ENCODE data around the gene KLHDC7B. TPM values are rescaled to one million over a fixed set of nuclear protein-coding genes. Genes with fewer than 3 reads are reported as not detected.
A peak's percentile ranks its signal among the peaks of the same experiment; 100 is the strongest.

KLHDC7B gene
- total and polyA plus RNA-seq, 2 of the 13 experiments (the other 11 are each of a cell fraction or from before 2014, with no cell fraction given), result 0.11 TPM; not detected in 1

DNA sequence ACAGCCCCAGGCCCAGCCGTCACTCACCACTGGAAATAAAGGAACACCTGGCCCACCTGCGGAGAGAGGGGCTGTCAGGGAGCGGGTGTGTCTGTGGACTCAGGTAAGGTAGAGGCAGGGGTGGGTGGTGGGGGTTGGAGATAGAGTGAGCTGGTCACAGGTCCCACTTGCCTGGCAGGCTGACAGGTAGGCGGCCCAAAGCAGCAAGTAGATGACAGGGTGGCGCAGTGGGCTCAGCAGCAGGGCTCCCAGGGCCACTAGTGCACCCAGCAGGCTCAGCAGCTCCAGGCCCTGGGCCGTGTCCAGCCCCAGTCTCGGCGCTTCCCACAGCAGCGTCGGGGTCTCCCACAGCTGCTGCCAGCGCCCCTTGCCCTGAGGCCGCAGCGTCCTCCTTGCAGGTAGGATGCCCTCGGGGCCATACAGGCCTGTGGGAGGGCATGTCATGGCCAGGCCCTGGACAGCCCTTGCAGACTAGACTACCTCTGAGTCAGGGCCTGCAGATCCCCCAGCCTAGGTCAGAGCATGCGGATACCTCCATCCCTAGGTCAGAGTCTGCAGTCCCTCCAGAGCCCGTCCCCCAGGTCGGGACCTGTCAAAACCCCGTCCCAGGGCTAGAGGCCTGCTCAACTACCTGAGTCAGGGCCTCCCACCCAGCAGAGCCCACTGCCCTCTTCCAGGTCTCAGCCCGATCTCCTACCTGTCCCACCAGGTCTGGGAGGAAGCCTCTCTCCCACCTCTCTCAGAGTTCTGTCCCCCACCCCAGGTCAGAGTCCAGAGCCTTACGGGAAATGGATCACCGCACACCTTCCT, 38.9 kb upstream of the KLHDC7B start (continued):
- 0 out of 2 replicates have a peak, but pooled peaks have one; percentile 42 for TF ChIP-seq ZNF563 (CRISPR knock-in tag; IDR thresholded peaks at IDR 0.05)
- TF ChIP-seq RXRA (CRISPR knock-in tag; IDR thresholded peaks at IDR 0.05), result 0 out of 2 replicates have a peak, but pooled peaks have one; percentile 21
- TF ChIP-seq, protein P1, sequence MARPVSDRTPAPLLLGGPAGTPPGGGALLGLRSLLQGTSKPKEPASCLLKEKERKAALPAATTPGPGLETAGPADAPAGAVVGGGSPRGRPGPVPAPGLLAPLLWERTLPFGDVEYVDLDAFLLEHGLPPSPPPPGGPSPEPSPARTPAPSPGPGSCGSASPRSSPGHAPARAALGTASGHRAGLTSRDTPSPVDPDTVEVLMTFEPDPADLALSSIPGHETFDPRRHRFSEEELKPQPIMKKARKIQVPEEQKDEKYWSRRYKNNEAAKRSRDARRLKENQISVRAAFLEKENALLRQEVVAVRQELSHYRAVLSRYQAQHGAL (CRISPR knock-in tag; IDR thresholded peaks at IDR 0.05; ENCODE audit: not compliant biosample characterization), result no peak
- TF ChIP-seq YEATS4 (CRISPR knock-in tag; IDR thresholded peaks at IDR 0.05; ENCODE audit: borderline replicate concordance), result peak; percentile 41
- TF ChIP-seq ZNF446 (CRISPR knock-in tag; IDR thresholded peaks at IDR 0.05), result no peak
- TF ChIP-seq ZNF549 (CRISPR knock-in tag; IDR thresholded peaks at IDR 0.05), result no peak
- TF ChIP-seq ZNF713 (CRISPR knock-in tag; IDR thresholded peaks at IDR 0.05), result 0 out of 2 replicates have a peak, but pooled peaks have one; percentile 79
- TF ChIP-seq, protein P2, sequence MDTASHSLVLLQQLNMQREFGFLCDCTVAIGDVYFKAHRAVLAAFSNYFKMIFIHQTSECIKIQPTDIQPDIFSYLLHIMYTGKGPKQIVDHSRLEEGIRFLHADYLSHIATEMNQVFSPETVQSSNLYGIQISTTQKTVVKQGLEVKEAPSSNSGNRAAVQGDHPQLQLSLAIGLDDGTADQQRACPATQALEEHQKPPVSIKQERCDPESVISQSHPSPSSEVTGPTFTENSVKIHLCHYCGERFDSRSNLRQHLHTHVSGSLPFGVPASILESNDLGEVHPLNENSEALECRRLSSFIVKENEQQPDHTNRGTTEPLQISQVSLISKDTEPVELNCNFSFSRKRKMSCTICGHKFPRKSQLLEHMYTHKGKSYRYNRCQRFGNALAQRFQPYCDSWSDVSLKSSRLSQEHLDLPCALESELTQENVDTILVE (CRISPR knock-in tag; IDR thresholded peaks at IDR 0.05), result no peak
- 0 out of 2 replicates have a peak, but pooled peaks have one; percentile 26 for TF ChIP-seq KDM5A (IDR thresholded peaks at IDR 0.05; ENCODE audit: borderline replicate concordance, low read length)
- TF ChIP-seq, protein P3, sequence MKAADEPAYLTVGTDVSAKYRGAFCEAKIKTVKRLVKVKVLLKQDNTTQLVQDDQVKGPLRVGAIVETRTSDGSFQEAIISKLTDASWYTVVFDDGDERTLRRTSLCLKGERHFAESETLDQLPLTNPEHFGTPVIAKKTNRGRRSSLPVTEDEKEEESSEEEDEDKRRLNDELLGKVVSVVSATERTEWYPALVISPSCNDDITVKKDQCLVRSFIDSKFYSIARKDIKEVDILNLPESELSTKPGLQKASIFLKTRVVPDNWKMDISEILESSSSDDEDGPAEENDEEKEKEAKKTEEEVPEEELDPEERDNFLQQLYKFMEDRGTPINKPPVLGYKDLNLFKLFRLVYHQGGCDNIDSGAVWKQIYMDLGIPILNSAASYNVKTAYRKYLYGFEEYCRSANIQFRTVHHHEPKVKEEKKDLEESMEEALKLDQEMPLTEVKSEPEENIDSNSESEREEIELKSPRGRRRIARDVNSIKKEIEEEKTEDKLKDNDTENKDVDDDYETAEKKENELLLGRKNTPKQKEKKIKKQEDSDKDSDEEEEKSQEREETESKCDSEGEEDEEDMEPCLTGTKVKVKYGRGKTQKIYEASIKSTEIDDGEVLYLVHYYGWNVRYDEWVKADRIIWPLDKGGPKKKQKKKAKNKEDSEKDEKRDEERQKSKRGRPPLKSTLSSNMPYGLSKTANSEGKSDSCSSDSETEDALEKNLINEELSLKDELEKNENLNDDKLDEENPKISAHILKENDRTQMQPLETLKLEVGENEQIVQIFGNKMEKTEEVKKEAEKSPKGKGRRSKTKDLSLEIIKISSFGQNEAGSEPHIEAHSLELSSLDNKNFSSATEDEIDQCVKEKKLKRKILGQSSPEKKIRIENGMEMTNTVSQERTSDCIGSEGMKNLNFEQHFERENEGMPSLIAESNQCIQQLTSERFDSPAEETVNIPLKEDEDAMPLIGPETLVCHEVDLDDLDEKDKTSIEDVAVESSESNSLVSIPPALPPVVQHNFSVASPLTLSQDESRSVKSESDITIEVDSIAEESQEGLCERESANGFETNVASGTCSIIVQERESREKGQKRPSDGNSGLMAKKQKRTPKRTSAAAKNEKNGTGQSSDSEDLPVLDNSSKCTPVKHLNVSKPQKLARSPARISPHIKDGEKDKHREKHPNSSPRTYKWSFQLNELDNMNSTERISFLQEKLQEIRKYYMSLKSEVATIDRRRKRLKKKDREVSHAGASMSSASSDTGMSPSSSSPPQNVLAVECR (CRISPR knock-in tag; IDR thresholded peaks at IDR 0.05; ENCODE audit: borderline replicate concordance), result peak; percentile 55
- TF ChIP-seq, protein P4, sequence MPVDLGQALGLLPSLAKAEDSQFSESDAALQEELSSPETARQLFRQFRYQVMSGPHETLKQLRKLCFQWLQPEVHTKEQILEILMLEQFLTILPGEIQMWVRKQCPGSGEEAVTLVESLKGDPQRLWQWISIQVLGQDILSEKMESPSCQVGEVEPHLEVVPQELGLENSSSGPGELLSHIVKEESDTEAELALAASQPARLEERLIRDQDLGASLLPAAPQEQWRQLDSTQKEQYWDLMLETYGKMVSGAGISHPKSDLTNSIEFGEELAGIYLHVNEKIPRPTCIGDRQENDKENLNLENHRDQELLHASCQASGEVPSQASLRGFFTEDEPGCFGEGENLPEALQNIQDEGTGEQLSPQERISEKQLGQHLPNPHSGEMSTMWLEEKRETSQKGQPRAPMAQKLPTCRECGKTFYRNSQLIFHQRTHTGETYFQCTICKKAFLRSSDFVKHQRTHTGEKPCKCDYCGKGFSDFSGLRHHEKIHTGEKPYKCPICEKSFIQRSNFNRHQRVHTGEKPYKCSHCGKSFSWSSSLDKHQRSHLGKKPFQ (CRISPR knock-in tag; IDR thresholded peaks at IDR 0.05; ENCODE audit: insufficient replicate concordance), result peak; percentile 51
- TF ChIP-seq ZFYVE20 (CRISPR knock-in tag; IDR thresholded peaks at IDR 0.05; ENCODE audit: borderline replicate concordance, low read depth), result no peak
- peak; percentile 21; the same call in 1 of the 2 replicates for TF ChIP-seq MYC (CRISPR knock-in tag; IDR thresholded peaks at IDR 0.05; ENCODE audit: borderline replicate concordance)
- TF ChIP-seq DMAP1 (CRISPR knock-in tag; IDR thresholded peaks at IDR 0.05), result peak; percentile 35; the same call in 1 of the 2 replicates
- no peak for TF ChIP-seq HES4 (CRISPR knock-in tag; IDR thresholded peaks at IDR 0.05; ENCODE audit: borderline replicate concordance)
- no peak for TF ChIP-seq DNMT3B (CRISPR knock-in tag; conservative IDR thresholded peaks at IDR 0.05)
- TF ChIP-seq, protein P5, sequence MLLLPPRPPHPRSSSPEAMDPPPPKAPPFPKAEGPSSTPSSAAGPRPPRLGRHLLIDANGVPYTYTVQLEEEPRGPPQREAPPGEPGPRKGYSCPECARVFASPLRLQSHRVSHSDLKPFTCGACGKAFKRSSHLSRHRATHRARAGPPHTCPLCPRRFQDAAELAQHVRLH (CRISPR knock-in tag; IDR thresholded peaks at IDR 0.05; ENCODE audit: borderline replicate concordance, low read depth), result no peak
- TF ChIP-seq ASH2L (IDR thresholded peaks at IDR 0.05; ENCODE audit: insufficient read length, low read depth, low read length), result peak; percentile 60
- 0 out of 2 replicates have a peak, but pooled peaks have one; percentile 13 for TF ChIP-seq JUND (CRISPR knock-in tag; IDR thresholded peaks at IDR 0.05)
- TF ChIP-seq ZNF225 (CRISPR knock-in tag; IDR thresholded peaks at IDR 0.05), result peak; percentile 50; the same call in 1 of the 2 replicates
